Stimulated activated CD4-positive, alpha-beta T cell treated with anti-CD3 and anti-CD28 coated beads, Interleukin-4, amount 100 ng/mL, for 48 hours (primary cell): ENCODE data around the gene C6orf141.
"Not testable (repeated sequence)": the region's sequence is repeated elsewhere in the genome, so short reads cannot be mapped to it uniquely, and the experiment has no call there.

ENCODE experiments used
- DNase-seq, 2 donors: peaks; one replicate each; pipeline ENCODE4 v3.0.0-alpha.2; 2020; ENCODE audit warnings: low read depth in 2 of 2

C6orf141 gene

DNA sequence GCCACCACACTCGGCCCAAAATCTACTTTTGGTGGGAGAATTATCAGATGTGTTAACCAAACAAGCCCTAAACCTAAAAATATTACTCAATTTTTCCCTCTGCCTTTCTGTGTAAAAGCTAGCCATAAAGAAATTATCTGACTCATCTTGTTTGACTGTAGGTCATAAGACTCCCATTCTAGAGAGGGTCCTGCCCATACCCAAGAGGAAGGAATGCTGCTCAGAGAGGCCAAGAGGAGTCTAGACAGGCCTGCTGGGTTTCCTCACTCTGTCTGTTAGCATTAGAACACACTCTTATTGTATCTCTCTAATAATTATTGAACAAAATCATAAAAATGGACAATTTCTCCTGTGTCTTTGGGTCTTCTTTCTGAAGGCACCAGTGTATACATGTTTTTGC is 26.1 kb downstream of the C6orf141 start:
- no peak for DNase-seq

DNA sequence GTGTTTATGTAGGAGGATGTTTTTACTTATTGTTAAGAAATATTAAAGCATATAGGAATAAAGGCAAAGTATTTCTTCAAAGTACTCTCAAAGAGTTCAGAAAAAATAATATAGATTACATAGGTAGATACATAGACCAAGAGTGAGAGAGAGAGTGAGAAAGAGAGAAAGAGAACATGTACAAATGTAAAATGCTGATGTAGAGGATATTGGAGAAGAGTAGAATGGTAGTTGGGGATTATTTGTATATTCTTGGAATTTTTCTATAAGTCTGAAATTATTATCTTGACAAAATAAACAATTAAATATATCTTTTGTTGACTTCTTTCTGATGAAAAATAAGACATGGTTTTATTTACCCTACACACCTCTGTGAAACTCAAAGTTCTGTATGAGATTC is 29.2 kb downstream of the C6orf141 start:
- DNase-seq, result no peak

DNA sequence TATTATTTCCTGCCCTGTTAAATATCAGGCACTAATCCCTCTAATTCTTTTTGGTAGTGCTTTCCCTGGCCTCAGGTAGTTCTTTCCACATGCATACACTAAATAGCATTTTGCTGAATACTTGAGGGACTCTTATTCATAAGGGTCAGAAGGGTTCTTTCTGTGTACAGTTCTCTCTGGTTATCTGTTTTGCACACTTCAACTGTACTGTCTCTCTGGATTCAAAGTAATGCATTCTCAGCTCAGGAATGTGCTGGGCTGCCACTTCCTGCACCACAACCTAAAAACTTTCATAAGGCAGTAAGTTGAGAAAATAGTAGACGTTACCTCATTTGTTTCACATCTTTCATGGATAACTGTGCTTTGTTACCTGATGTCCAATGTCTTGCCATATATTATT is 32.1 kb downstream of the C6orf141 start:
- no peak for DNase-seq

DNA sequence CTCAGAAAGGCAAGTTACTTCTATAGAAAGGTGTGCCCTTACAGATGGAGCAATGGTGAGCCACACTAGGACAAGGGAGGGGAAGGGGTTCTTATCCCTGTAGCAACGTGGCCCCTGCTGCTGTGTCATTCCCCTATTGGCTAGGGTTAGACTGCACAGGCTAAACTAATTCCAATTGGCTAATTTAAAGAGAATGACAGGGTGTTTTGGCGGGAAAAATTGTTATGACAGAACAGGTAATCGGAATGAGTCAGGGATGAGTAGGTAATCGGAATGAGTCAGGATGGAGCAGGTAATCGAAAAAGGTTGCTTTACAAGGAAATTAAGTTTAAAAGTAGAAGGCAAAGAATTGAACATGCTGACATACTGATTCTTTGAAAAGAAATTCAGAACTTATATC is 36.8 kb downstream of the C6orf141 start:
- DNase-seq, result not testable (repeated sequence)
